ENCODE results near the gene MYO18A.

Gene MYO18A

DNA sequence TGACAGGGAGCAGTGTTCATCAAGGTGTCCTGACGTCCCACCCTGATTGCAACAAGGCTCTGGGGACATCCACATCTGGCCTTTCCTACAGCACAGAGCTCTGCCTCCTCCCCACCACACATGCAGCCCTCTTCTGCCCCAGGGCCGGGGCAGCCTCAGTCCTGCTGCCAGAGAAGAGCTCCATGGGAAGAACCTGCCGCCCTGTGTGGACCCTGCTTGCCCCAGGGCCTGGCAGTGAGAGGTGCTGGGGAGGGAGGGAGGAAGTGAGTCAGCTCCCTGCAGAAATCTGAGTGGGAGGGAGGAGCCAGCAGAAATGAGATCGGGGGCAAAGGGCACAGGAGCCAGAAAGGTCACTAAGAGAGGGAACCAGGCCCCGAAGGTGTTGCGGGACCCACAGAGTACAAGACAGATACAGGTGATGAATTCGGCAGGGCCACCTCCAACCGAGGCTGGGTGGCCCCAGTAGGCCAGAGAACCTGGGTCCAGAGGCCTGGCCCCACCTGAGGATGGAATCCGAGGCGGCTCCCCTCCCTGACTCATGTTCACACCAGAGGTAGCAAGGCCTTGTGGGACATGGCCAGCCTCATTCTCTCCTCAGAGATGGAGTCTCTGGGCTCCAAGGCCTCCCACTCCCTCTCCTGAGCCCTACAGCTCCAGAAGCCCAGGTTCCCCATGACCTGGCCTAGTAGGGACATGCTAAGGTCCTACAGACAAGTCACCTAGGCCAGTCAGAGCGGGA is 24.8 kb downstream of the MYO18A start:
- no peak overlapping the region for H3K4me3 ChIP-seq (replicated peaks in 1 of 2; ENCODE audit: low read depth in 2 of 2, low read length in 2 of 2)
- TF ChIP-seq CTCF (IDR thresholded peaks at IDR 0.05; ENCODE audit: low read depth, low read length) = no peak
- DNase-seq (ENCODE audit: low read depth in 2 of 2) = peak; percentile 48 to 66

- no peak for DNase-seq (ENCODE audit: low read depth in 2 of 2)
- TF ChIP-seq CTCF (IDR thresholded peaks at IDR 0.05; ENCODE audit: low read depth, low read length) = no peak
- H3K4me3 ChIP-seq (replicated peaks in 1 of 2; ENCODE audit: low read depth in 2 of 2, low read length in 2 of 2) = no peak overlapping the region
Observed at GRCh38 chr17:29154516-29155226, 25.5 kb downstream of the MYO18A start.

- no peak for TF ChIP-seq CTCF (IDR thresholded peaks at IDR 0.05; ENCODE audit: low read depth, low read length)
- peak; percentile 51 to 70 for DNase-seq (ENCODE audit: low read depth in 2 of 2)
- no peak overlapping the region for H3K4me3 ChIP-seq (replicated peaks in 1 of 2; ENCODE audit: low read depth in 2 of 2, low read length in 2 of 2)
Observed at GRCh38 chr17:29151567-29151966, 28.6 kb downstream of the MYO18A start.

GRCh38 chr17:29150161-29150560 is 30.0 kb downstream of the MYO18A start:
- DNase-seq (ENCODE audit: low read depth in 2 of 2) = no peak
- TF ChIP-seq CTCF (IDR thresholded peaks at IDR 0.05; ENCODE audit: low read depth, low read length) = no peak
- no peak overlapping the region for H3K4me3 ChIP-seq (replicated peaks in 1 of 2; ENCODE audit: low read depth in 2 of 2, low read length in 2 of 2)

- no peak for TF ChIP-seq CTCF (IDR thresholded peaks at IDR 0.05; ENCODE audit: low read depth, low read length)
- DNase-seq (ENCODE audit: low read depth in 2 of 2) = peak; percentile 65 to 78
- H3K4me3 ChIP-seq (replicated peaks in 1 of 2; ENCODE audit: low read depth in 2 of 2, low read length in 2 of 2) = peak overlapping the region; percentile 32 to 53
Observed at GRCh38 chr17:29149431-29150064, 30.6 kb downstream of the MYO18A start.

DNA sequence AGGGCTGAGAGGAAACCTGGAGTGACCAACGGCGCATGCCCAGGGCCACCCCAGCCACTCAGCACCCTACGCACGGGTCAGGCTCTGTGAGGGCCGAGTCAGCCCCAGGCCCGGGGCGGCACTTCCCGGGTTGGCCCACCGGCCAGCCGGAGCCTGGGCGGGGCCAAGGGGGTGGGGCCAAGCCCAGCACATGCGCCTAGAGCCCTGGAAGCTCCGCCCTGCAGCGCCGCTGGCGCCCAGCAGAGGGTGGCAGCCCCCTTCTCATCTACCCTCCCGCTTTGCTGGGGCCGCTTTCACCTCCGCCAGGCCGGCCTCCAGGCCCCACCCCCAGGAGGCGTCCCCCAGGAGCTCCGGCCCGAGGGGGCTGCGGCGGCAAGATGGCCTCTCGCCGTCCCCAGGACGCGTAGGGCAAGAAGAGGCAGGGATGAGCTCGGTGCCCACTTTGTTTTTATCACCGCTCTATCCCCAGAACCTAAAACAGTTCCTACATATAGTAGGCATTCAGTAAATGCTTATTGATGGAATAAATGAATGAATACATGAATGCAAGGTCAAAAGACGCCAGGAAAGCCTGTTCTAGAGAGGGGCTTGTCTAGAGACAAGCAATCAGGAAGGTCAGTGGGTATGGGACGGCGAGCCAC is 31.3 kb downstream of the MYO18A start:
- peak; percentile 92 to 94 for DNase-seq (ENCODE audit: low read depth in 2 of 2)
- TF ChIP-seq CTCF (IDR thresholded peaks at IDR 0.05; ENCODE audit: low read depth, low read length) = peak; percentile 81
- H3K4me3 ChIP-seq (replicated peaks in 1 of 2; ENCODE audit: low read depth in 2 of 2, low read length in 2 of 2) = peak overlapping the region; percentile 32 to 53

Data from cardiac fibroblast (primary cell).